Sigmoid colon (tissue), 4 donors: Measurements from ENCODE around the gene SELENOO.

Experiments used
- EP300 ChIP-seq, 4 donors: sonication (generic); formaldehyde crosslinking; IDR thresholded peaks; one replicate each; pipeline ENCODE4 v1.6.1; 2017; ENCODE audit warnings: antibody characterized with exemption in 4 of 4
- TF ChIP-seq, protein P1 (sequence below), 4 experiments: fragments of 450-650 bp in 3 of 4; fragments of 200-600 bp in 1 of 4; IDR thresholded peaks; one replicate each; pipeline ENCODE4 v1.5.1; 2016 to 2019; ENCODE audit warnings: antibody characterized with exemption in 4 of 4, mild to moderate bottlenecking in 3 of 4, moderate library complexity in 2 of 4

GRCh38 chr22:50179937-50180726 is 20.7 kb upstream of the SELENOO start:
- TF ChIP-seq, protein P1, sequence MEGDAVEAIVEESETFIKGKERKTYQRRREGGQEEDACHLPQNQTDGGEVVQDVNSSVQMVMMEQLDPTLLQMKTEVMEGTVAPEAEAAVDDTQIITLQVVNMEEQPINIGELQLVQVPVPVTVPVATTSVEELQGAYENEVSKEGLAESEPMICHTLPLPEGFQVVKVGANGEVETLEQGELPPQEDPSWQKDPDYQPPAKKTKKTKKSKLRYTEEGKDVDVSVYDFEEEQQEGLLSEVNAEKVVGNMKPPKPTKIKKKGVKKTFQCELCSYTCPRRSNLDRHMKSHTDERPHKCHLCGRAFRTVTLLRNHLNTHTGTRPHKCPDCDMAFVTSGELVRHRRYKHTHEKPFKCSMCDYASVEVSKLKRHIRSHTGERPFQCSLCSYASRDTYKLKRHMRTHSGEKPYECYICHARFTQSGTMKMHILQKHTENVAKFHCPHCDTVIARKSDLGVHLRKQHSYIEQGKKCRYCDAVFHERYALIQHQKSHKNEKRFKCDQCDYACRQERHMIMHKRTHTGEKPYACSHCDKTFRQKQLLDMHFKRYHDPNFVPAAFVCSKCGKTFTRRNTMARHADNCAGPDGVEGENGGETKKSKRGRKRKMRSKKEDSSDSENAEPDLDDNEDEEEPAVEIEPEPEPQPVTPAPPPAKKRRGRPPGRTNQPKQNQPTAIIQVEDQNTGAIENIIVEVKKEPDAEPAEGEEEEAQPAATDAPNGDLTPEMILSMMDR (IDR thresholded peaks at IDR 0.05) = no peak
- no peak for TF ChIP-seq EP300 (IDR thresholded peaks at IDR 0.05)
